IMR-90 (cell line): ENCODE measurements around the gene SEMA4F. TPM values are rescaled to one million over a fixed set of nuclear protein-coding genes. Genes with fewer than 3 reads are reported as not detected.

Experiments
- ATAC-seq: fragments of 200-7000 bp; cut with Tn5 transposase; 2 replicates; pipeline ENCODE4 v1.9.1; 2020; ENCODE audit warnings: low read depth, mild to moderate bottlenecking, moderate library complexity
- BruUV-seq: library from RNA; stranded (reverse); fragments of 400-500 nt; replicated peaks from 2 replicates; lab custom pipeline; 2021; lab: Mats Ljungman, UMichigan
- CTCF ChIA-PET: fragments of 300-600 bp; formaldehyde crosslinking; extraction: SDS; loops from one replicate; lab custom pipeline; 2021; ENCODE audit warnings: antibody characterized with exemption; lab: Yijun Ruan, JAX
- POLR2A ChIA-PET: fragments of 300-600 bp; sonication (Branson Sonifier 250); formaldehyde crosslinking; loops from one replicate; lab custom pipeline; 2022; ENCODE audit warnings: antibody characterized with exemption; ENCODE audit not compliant: unreplicated experiment; lab: Charles Lee
- DNase-seq: peaks from one replicate; pipeline ENCODE4 v3.0.0; 2013
- H2AFZ ChIP-seq: replicated peaks from 2 replicates; pipeline ENCODE3; 2013; ENCODE audit warnings: low read length, mild to moderate bottlenecking; ENCODE audit not compliant: poor library complexity
- H2AK5ac ChIP-seq: 2 replicates; pipeline ENCODE4 v1.6.1; 2013; ENCODE audit warnings: low read depth, low read length, inconsistent platforms
- H2AK9ac ChIP-seq: replicated peaks from 2 replicates; pipeline ENCODE3; 2013; ENCODE audit warnings: mild to moderate bottlenecking, low read depth, low read length, moderate library complexity; ENCODE audit not compliant: poor library complexity
- H2BK120ac ChIP-seq: 2 replicates; pipeline ENCODE4 v1.6.1; 2013; ENCODE audit warnings: low read depth, low read length, inconsistent platforms
- H2BK15ac ChIP-seq: 3 replicates; pipeline ENCODE4 v1.6.1; 2013; ENCODE audit warnings: low read depth, low read length, inconsistent platforms
- H2BK20ac ChIP-seq: 2 replicates; pipeline ENCODE4 v1.6.1; 2013; ENCODE audit warnings: low read depth, mild to moderate bottlenecking, inconsistent platforms, low read length, moderate library complexity
- H2BK5ac ChIP-seq: 2 replicates; pipeline ENCODE4 v1.6.1; 2013; ENCODE audit warnings: mild to moderate bottlenecking, low read depth, low read length, inconsistent platforms; ENCODE audit not compliant: poor library complexity, severe bottlenecking
- H3K14ac ChIP-seq: replicated peaks from 2 replicates; pipeline ENCODE4 v1.6.1; 2013; ENCODE audit warnings: low read depth, low read length, inconsistent platforms
- H3K18ac ChIP-seq: 2 replicates; pipeline ENCODE4 v1.6.1; 2013; ENCODE audit warnings: low read depth, low read length, control low read depth
- H3K23ac ChIP-seq: 2 replicates; pipeline ENCODE4 v1.6.1; 2013; ENCODE audit warnings: low read depth, low read length, inconsistent platforms
- H3K27ac ChIP-seq: 2 replicates; pipeline ENCODE4 v1.5.1; 2013; ENCODE audit warnings: mild to moderate bottlenecking, control low read depth, low read length; ENCODE audit not compliant: insufficient read depth
- H3K27me3 ChIP-seq: 2 replicates; pipeline ENCODE4 v1.6.1; 2013; ENCODE audit warnings: low read length; ENCODE audit not compliant: control insufficient read depth, insufficient read depth
- H3K36me3 ChIP-seq: 2 replicates; pipeline ENCODE4 v1.6.1; 2013; ENCODE audit warnings: low read length, mixed read lengths; ENCODE audit not compliant: control insufficient read depth, insufficient read depth
- H3K4ac ChIP-seq: 2 replicates; pipeline ENCODE4 v1.6.1; 2013; ENCODE audit warnings: low read depth, low read length, inconsistent platforms
- H3K4me1 ChIP-seq: 2 replicates; pipeline ENCODE4 v1.6.1; 2013; ENCODE audit warnings: low read length, mixed read lengths; ENCODE audit not compliant: control insufficient read depth, insufficient read depth
- H3K4me2 ChIP-seq: 2 replicates; pipeline ENCODE4 v1.6.1; 2013; ENCODE audit warnings: low read depth, mild to moderate bottlenecking, control low read depth, low read length, moderate library complexity
- H3K4me3 ChIP-seq: 2 replicates; pipeline ENCODE4 v1.5.1; 2013; ENCODE audit warnings: low read depth, mild to moderate bottlenecking, control low read depth, low read length, moderate library complexity; ENCODE audit not compliant: insufficient read depth
- H3K56ac ChIP-seq: 2 replicates; pipeline ENCODE4 v1.6.1; 2013; ENCODE audit warnings: low read length, inconsistent platforms; ENCODE audit not compliant: insufficient read depth; ENCODE audit errors: extremely low read depth
- H3K79me1 ChIP-seq, 2 experiments: 2 replicates each; pipeline ENCODE4 v1.6.1; 2013; ENCODE audit warnings: low read length in 2 of 2, inconsistent platforms in 1 of 2, low read depth in 1 of 2
- H3K9ac ChIP-seq: 2 replicates; pipeline ENCODE4 v1.6.1; 2013; ENCODE audit warnings: low read depth, low read length, control low read depth
- H3K9me1 ChIP-seq: 2 replicates; pipeline ENCODE4 v1.6.1; 2013; ENCODE audit warnings: low read length, inconsistent platforms; ENCODE audit not compliant: insufficient read depth
- H3K9me3 ChIP-seq: 2 replicates; pipeline ENCODE4 v1.6.1; 2013; ENCODE audit warnings: low read length; ENCODE audit not compliant: control insufficient read depth, insufficient read depth
- H4K20me1 ChIP-seq: 2 replicates; pipeline ENCODE4 v1.6.1; 2013; ENCODE audit warnings: low read length, inconsistent platforms; ENCODE audit not compliant: insufficient read depth
- H4K5ac ChIP-seq: 2 replicates; pipeline ENCODE4 v1.6.1; 2013; ENCODE audit warnings: mild to moderate bottlenecking, low read depth, low read length, control low read depth
- H4K8ac ChIP-seq, 2 experiments: 2 replicates each; pipeline ENCODE4 v1.6.1; 2013; ENCODE audit warnings: low read depth in 2 of 2, low read length in 2 of 2, control low read depth in 1 of 2, inconsistent platforms in 1 of 2
- H4K91ac ChIP-seq: 2 replicates; pipeline ENCODE4 v1.6.1; 2013; ENCODE audit warnings: low read depth, low read length, inconsistent platforms; ENCODE audit not compliant: insufficient read depth
- CEBPB ChIP-seq: IDR thresholded peaks from 2 replicates; pipeline ENCODE4 v1.6.1; 2012; ENCODE audit warnings: low read depth, low read length, improper control_type of control experiment
- CHD1 ChIP-seq: IDR thresholded peaks from 2 replicates; pipeline ENCODE4 v1.6.1; 2012; ENCODE audit warnings: low read depth, low read length, improper control_type of control experiment
- CTCF ChIP-seq: conservative IDR thresholded peaks from 2 replicates; pipeline ENCODE4 v1.5.1; 2012; ENCODE audit warnings: mild to moderate bottlenecking, low read depth, low read length, improper control_type of control experiment
- ELK1 ChIP-seq: fragments of 150-350 bp; IDR thresholded peaks from 2 replicates; pipeline ENCODE4 v1.6.1; 2016; ENCODE audit warnings: low read depth, mild to moderate bottlenecking, low read length, moderate library complexity, borderline replicate concordance
- MAFK ChIP-seq: IDR thresholded peaks from 2 replicates; pipeline ENCODE4 v1.6.1; 2012; ENCODE audit warnings: low read depth, low read length, improper control_type of control experiment
- MAZ ChIP-seq: IDR thresholded peaks from 2 replicates; pipeline ENCODE4 v1.6.1; 2012; ENCODE audit warnings: low read depth, mild to moderate bottlenecking, low read length, improper control_type of control experiment, moderate library complexity, borderline replicate concordance
- MXI1 ChIP-seq: IDR thresholded peaks from 2 replicates; pipeline ENCODE4 v1.6.1; 2012; ENCODE audit warnings: low read depth, mild to moderate bottlenecking, low read length, moderate library complexity, borderline replicate concordance
- RAD21 ChIP-seq: IDR thresholded peaks from 2 replicates; pipeline ENCODE4 v1.6.1; 2012; ENCODE audit warnings: low read length, improper control_type of control experiment
- RCOR1 ChIP-seq: IDR thresholded peaks from 2 replicates; pipeline ENCODE4 v1.6.1; 2012; ENCODE audit warnings: mild to moderate bottlenecking, low read length, improper control_type of control experiment; ENCODE audit not compliant: insufficient replicate concordance
- RFX5 ChIP-seq: IDR thresholded peaks from 2 replicates; pipeline ENCODE4 v1.8.0; 2012; ENCODE audit warnings: low read depth, mild to moderate bottlenecking, low read length, moderate library complexity
- SMC3 ChIP-seq: fragments of 150-350 bp; IDR thresholded peaks from 2 replicates; pipeline ENCODE4 v1.6.1; 2016; ENCODE audit warnings: low read depth, mild to moderate bottlenecking, antibody characterized with exemption, low read length, moderate library complexity
- WGBS, 2 experiments: methylation state at CpG; one replicate each; pipeline versions ENCODE4 v1.1.5 to v1.1.7; 2013; ENCODE audit warnings: missing lambda C conversion rate in 2 of 2; ENCODE audit not compliant: insufficient read length in 1 of 2; ENCODE audit errors: extremely low coverage in 2 of 2; 5-methylcytosine and 5-hydroxymethylcytosine counted together
- dilution Hi-C: fragments of 300-500 bp; cut with HindIII; formaldehyde crosslinking; loops from one replicate; pipeline ENCODE4 v1.14.3; 2018; ENCODE audit warnings: low sequenced_read_pairs; ENCODE audit not compliant: unreplicated experiment
- in situ Hi-C: fragments of 300-500 bp; cut with MboI; formaldehyde crosslinking; loops from 3 replicates; pipeline ENCODE4 v1.14.3; 2019; ENCODE audit warnings: low sequenced_read_pairs, inconsistent platforms, mixed read lengths
- intact Hi-C: fragments of 100-400 bp; cut with micrococcal nuclease; formaldehyde crosslinking; loops from 2 replicates; pipeline ENCODE4 v1.10.0; 2022
- polyA plus RNA-seq, 3 experiments: library from polyadenylated mRNA; depleted of rRNA; stranded (reverse); fragments of >200 nt; gene quantifications; 2 replicates each; pipeline ENCODE4 v1.2.3, GENCODE V29; 2012; ENCODE audit warnings: low replicate concordance in 1 of 3
- total RNA-seq: library from RNA; depleted of rRNA; stranded (reverse); fragments of >200 nt; gene quantifications from 2 replicates; pipeline ENCODE4 v1.2.3, GENCODE V29; 2012

Gene SEMA4F
- total and polyA plus RNA-seq, 2 of the 4 experiments (the other 2 are of a cell fraction) = 4.7 to 7.5 TPM

GRCh38 chr2:74693668-74694067 lies 39.6 kb downstream of the SEMA4F start:
- H4K5ac ChIP-seq = no peak overlapping the region
- H3K27ac ChIP-seq = no peak overlapping the region
- H3K4me3 ChIP-seq = no peak overlapping the region
- H2BK15ac ChIP-seq = no peak overlapping the region
- no peak overlapping the region for H4K91ac ChIP-seq
- H3K9me3 ChIP-seq = no peaks in the 10 kb centered on the region
- H3K4me2 ChIP-seq = no peak overlapping the region
- H3K9ac ChIP-seq = no peak overlapping the region
- no peaks in the 10 kb centered on the region for H3K79me1 ChIP-seq
- no peak overlapping the region; the same call in 1 of the 2 replicates for H3K18ac ChIP-seq
- in situ Hi-C loops = loop anchor here (25.0 kb wide), 2 partner anchors 719 to 919 kb away; no protein-coding TSS in a partner anchor
- TF ChIP-seq RFX5 (no peak), ELK1 (no peak), CEBPB (no peak), SMC3 (no peak), MAFK (no peak), RAD21 (no peak), CHD1 (no peak), MAZ (no peak), CTCF (no peak), RCOR1 (no peak), MXI1 (no peak)
- H2BK20ac ChIP-seq = no peak overlapping the region
- dilution Hi-C loops = no loop called here
- POLR2A ChIA-PET = no interaction called here
- H3K9me1 ChIP-seq = no peaks in the 10 kb centered on the region; the same call in 1 of the 2 replicates
- no CpG with 5 or more reads among the region's 1 CpG for WGBS, 2 experiments
- H4K20me1 ChIP-seq = no peaks in the 10 kb centered on the region
- H2BK120ac ChIP-seq = no peak overlapping the region
- H2BK5ac ChIP-seq = no peak overlapping the region
- CTCF ChIA-PET = no interaction called here
- intact Hi-C loops = loop anchor here (5.0 to 10.0 kb wide), 3 partner anchors 169 to 934 kb away; no protein-coding TSS in a partner anchor
- H4K8ac ChIP-seq = no peak overlapping the region
- BruUV-seq = no TSS peak
- no peak overlapping the region for H2AK9ac ChIP-seq
- H3K27me3 ChIP-seq = 0 out of 2 replicates have a peak, but pooled peaks cover 2% of the 10 kb centered on the region
- no peak overlapping the region for H2AFZ ChIP-seq
- no peak overlapping the region for H3K23ac ChIP-seq
- H3K4me1 ChIP-seq = peaks cover 19% of the 10 kb centered on the region
- no peak overlapping the region for H3K4ac ChIP-seq
- no peak overlapping the region for H3K56ac ChIP-seq
- ATAC-seq (no peak), DNase-seq (no peak)
- no peak overlapping the region for H2AK5ac ChIP-seq
- H3K14ac ChIP-seq = no peak overlapping the region
- H3K36me3 ChIP-seq = no peaks in the 10 kb centered on the region
